ENCODE results near the gene TAF6.

The TAF6 gene

DNA sequence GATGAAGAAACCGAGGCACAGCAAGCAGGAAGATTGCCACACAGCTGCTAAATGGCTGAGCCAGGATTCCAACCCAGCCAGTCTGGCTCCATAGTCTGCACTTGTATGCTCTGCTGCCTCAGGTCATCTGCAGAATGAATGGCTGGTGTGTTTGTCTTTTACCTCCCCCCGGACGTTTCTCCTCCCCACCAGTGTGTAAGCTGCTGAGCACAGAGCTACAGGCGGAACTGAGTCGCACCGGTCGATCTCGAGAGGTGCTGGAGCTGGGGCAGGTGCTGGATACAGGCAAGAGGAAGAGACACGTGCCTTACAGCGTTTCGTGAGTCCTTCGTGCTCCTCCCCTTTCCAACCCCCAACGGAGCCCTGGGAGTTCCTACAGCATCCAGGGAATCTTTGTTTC is 2.9 kb upstream of the TAF6 start:
- no peak for DNase-seq (ENCODE audit: low read depth)

DNA sequence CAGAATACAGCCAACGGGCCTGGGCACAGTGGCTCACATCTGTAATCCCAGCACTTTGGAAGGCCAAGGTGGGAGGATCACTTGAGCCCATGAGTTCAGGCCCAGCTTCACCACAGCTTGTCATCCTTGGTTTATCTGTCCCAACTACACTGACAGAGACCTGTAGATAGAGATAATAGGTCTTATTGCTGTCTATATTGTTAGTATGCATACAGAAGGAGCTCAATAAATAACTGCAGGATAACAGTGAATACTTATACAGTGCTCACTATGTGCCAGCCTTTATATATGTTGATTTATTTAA is 1.5 kb upstream of the TAF6 start:
- no peak for DNase-seq (ENCODE audit: low read depth)

DNA sequence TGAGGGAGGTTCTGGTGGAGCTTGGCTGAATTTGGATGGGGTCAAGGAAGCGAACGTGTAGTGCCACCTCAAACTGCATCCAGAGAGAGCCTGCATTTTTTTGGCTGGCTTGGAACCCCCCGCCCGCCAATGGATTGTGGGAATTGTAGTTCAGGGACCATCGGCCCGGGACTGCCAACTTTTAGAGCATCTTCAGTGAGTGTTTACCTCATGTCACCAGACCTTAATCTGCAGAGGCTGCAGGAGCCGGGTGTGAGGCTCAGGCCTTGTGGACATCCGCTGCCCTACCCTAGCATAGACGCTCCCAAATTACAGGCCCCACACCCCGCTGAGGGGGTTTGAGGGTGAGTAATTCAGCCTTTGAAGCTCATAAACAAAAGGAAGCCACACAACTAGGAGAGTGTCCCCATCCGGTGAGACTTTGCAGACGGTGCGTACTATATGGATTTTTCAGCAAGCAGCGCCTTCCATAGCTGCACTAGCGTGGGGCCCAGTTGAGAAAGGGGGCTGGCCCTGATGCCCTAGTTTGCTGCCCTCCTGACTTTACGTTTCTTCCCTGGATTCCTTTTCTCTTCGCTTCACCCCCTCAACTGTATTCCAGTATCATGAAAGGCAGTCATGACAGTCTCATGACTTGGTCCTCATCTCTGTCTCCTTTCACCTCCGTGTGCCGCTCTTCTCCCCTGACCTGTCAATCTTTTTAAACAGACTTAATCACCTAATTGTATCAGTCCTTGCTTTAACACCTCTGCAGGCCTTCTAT is 993 bp upstream of the TAF6 start:
- peak; percentile 41 for DNase-seq (ENCODE audit: low read depth)

GRCh38 chr7:100118388-100119071 is 628 bp downstream of the TAF6 start:
- no peak for DNase-seq (ENCODE audit: low read depth)

- DNase-seq (ENCODE audit: low read depth), result no peak
Measured at GRCh38 chr7:100115026-100115425, 4.1 kb downstream of the TAF6 start.

DNA sequence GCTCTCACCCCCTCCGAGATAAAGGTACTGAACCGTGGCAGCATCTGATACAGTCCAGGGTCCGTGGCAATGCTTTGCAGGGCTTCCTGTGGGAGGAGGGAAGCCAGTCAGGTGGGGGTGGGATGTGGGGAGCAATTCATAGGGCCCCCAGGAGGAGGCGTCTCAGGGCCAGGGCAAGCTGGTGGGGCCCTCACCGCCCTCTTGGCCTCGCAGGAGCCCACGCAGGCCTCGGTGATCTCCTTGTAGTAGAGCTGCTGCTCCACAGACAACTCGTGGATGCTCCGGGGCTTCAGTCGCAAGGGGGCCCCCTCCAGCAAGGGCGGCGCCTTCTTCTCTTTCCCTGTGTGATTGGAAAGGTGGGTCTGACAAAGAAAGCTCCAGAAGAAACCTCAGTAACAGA is 7.2 kb downstream of the TAF6 start:
- no peak for DNase-seq (ENCODE audit: low read depth)

GRCh38 chr7:100111156-100111555 is 8.0 kb downstream of the TAF6 start:
- no peak for DNase-seq (ENCODE audit: low read depth)

- no peak for DNase-seq (ENCODE audit: low read depth)
Measured at GRCh38 chr7:100109521-100110163, 9.5 kb downstream of the TAF6 start.

DNA sequence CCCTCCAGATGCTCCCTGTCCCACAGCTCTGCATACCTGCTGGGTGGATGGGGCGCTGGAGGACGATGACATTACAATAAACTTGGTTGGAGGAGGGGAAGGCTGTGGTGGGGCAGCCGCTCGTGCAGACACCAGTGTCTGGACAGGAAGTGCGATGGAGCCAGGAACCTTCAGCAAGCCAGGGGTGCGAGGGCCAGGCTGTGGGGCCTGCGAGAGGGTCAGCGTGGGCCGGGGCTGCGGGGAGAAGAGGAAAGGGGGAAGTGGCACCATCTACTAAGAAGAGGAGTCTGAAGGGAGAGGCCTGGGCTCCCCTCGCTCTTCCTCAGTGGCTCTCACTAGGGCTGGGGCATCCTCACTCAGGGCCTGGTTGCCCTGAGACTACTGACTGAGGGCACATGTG is 11.3 kb downstream of the TAF6 start:
- DNase-seq (ENCODE audit: low read depth), result no peak

DNA sequence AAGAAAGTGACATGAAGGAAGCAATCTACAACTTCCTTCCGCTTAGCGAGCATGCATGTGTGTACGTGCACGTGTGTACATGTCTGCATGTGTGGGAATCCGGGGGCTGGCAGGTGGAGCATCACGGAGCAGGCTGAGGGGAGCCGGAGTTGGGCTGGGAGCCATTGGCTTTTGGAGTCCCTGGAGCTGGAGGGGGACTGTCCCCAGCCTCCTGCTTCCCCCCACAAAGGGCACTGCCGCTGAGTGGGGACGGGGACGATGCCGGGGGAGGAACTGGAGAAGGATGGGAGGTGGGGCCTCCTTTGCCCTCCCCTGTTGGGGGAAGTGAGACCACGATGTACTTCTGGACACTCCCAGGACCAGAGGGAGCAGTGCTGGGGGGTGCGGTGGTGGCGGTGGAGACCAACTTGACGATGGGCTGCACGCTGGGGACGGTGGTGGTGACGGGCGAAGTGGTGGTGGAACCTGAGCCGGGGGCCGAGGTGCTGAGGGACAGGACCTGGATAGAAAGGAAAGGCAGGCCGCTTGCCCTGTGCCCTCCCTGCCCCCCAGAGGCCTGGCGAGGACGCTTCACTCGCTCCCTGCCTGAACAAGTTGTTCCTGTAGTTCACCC is 11.9 kb downstream of the TAF6 start:
- no peak for DNase-seq (ENCODE audit: low read depth)

- DNase-seq (ENCODE audit: low read depth), result no peak
Measured at GRCh38 chr7:100106633-100107032, 12.5 kb downstream of the TAF6 start.

GRCh38 chr7:100105534-100105933 is 13.6 kb downstream of the TAF6 start:
- no peak for DNase-seq (ENCODE audit: low read depth)

DNA sequence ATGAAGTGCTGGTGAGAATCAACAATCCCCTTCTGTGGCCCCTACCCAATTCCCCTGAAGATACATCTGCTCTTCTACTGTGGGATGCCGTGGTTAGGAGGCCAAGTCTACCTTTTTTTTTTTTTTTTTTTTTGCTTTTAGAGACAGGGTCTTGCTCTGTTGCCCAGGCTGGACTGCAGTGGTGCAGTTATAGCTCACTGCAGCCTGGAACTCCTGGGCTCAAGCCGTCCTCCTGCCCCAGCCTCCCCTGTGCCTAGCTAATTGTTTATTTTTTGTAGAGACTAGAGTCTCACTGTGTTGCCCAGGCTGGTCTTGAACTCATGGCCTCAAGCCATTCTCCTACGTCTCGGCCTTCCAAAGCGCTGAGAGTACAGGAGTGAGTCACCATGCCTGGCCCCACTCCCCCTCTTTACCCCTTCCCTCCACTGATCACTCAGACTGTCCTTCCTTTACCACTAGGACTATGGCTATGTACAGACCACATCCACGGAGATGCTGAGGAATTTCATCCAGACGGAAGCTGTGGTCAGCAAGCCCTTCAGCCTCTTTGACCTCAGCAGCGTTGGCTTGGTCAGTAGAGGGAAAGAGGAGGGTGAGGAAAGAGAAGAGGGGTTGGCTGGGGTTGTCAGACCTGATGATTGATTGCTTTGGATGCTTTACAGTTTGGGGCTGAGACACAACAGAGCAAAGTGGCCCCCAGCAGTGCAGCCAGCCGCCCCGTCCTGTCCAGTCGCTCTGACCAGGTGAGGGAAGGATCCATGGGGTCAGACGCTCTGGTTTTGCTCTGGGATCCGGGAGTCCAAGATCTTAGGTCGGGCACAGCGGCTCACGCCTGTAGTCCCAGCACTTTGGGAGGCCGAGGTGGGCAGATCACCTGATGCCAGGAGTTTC is 16.0 kb downstream of the TAF6 start:
- no peak for DNase-seq (ENCODE audit: low read depth)

GRCh38 chr7:100101016-100101862 is 17.9 kb downstream of the TAF6 start, which contains the start of the genes AP4M1 and MCM7:
TSS of gene AP4M1 (plus strand) at chr7:100101643. CDS start at chr7:100101715, 72 bp downstream.
TSS of gene MCM7 (minus strand) at chr7:100101397. CDS start at chr7:100101294, 103 bp downstream.
- peak; percentile 94 for DNase-seq (ENCODE audit: low read depth)

- DNase-seq (ENCODE audit: low read depth), result peak; percentile 64
Measured at GRCh38 chr7:100100420-100101015, 18.6 kb downstream of the TAF6 start.

DNA sequence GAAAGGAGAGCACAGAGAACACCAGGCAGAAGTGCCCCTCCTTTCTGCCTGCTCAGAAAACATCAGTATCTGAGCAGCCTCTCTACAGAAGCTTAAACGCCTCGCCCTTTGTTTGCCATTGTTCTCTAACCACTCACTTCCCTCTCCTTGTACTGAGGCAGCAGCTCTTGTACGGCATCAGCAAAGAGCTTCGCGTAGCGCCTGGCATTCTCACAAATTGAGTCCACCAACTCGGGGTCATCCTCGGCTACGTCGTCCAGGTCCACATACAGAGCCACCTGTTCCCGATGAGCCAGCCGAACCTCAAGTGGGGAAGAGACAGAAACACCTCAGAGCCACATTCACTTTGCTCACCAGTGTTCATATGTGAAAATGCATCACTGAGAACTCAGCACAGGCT is 19.7 kb downstream of the TAF6 start:
- no peak for DNase-seq (ENCODE audit: low read depth)

- DNase-seq (ENCODE audit: low read depth), result no peak
Measured at GRCh38 chr7:100098913-100099312, 20.2 kb downstream of the TAF6 start.

DNA sequence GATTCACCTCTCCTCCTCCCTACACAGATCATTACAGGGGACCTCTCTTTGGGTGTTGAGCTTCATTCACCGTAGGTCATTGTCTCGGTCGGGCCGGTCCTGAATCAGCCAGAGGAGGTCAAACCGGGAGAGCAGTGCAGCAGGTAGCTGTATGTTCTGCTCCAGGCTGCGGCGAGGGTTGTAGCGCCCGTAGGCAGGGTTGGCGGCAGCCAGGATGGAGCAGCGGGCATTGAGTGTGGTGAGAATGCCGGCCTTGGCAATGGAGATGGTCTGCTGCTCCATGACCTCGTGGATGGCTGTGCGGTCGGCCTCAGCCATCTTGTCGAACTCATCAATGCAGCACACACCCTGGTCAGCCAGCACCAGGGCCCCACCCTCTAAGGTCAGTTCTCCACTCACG is 23.5 kb downstream of the TAF6 start:
- DNase-seq (ENCODE audit: low read depth), result no peak

DNA sequence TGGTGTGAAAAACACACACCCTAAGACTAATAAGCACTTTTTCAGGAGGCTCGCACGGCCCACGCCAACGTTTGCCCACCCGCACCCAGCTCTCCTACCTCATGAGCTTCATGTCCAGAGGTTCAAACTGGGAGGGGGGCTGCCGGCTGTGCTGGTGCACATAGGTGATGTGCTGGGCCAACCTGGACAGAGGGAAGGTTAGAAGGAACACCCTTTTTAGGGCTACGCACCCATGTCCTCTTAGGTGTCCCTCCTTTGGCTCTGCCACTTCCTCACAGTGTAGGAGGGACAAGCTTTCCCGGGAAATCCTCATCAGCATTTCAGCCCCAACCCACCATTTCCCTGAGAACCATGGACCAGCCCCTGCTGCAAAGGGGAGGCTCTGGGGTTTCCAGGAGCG is 23.9 kb downstream of the TAF6 start:
- no peak for DNase-seq (ENCODE audit: low read depth)

- no peak for DNase-seq (ENCODE audit: low read depth)
Measured at GRCh38 chr7:100093925-100094486, 25.2 kb downstream of the TAF6 start.

All from stimulated activated CD8-positive, alpha-beta memory T cell treated with anti-CD3 and anti-CD28 coated beads, Interleukin-7, amount 100 ng/mL, for 24 hours (primary cell).